Activated CD8-positive, alpha-beta memory T cell treated with anti-CD3 and anti-CD28 coated beads, Interleukin-2, amount 50 U/mL, for 1 hour (primary cell): ENCODE measurements around the gene ARHGEF38.
"Not testable (repeated sequence)": the region's sequence is repeated elsewhere in the genome, so short reads cannot be mapped to it uniquely, and the experiment has no call there.

Experiments
- DNase-seq: peaks from one replicate; pipeline ENCODE4 v3.0.0-alpha.2; 2020; ENCODE audit errors: extremely low read depth

Gene ARHGEF38

GRCh38 chr4:105712766-105713165 is 160.3 kb downstream of the ARHGEF38 start:
- no peak for DNase-seq

- DNase-seq, result no peak
Measured at GRCh38 chr4:105714071-105714521, 161.7 kb downstream of the ARHGEF38 start.

- no peak for DNase-seq
Measured at GRCh38 chr4:105714932-105715331, 162.5 kb downstream of the ARHGEF38 start.

- DNase-seq, result no peak
Measured at GRCh38 chr4:105715692-105716278, 163.4 kb downstream of the ARHGEF38 start.

- DNase-seq, result no peak
Measured at GRCh38 chr4:105719204-105719603, 166.8 kb downstream of the ARHGEF38 start.

- no peak for DNase-seq
Measured at GRCh38 chr4:105725623-105726022, 173.2 kb downstream of the ARHGEF38 start.

- DNase-seq, result not testable (repeated sequence)
Measured at GRCh38 chr4:105729895-105730294, 177.5 kb downstream of the ARHGEF38 start.
